Measurements from ENCODE around the gene MEF2C. TPM values are rescaled to one million over a fixed set of nuclear protein-coding genes. Genes with fewer than 3 reads are reported as not detected.

Gene MEF2C
- polyA plus RNA-seq, 3 donors, result 32.0 to 89.3 (median 88.3) TPM

DNA sequence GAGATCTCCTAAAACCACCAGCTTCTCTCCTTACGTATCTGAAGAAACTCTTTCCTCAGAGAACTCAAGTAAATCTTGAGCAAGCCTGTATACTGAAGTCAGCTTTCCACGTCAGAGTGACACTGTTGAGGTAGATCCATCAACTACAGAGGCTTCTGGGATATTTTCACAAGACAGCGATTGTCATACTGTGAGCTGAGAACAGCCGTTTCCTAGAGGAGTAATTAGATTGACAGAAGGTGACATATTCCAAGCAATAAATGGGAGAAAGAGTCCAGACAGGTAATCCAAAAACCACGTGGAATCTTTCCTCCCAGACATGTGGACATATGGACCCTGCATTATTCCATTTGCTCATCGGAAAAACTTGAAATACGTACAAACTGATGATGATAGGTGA is 117.2 kb downstream of the MEF2C start:
- Mint-ChIP-seq H3K4me1 (peaks cover 22% of the 10 kb centered on the region), H3K27me3 (ENCODE audit: low read depth in 3 of 3) (peaks cover 0 to 3% (median 0%) of the 10 kb centered on the region in 3 donors), H3K36me3 (peaks cover 42 to 51% of the 10 kb centered on the region in 2 donors), H3K9me3 (no peaks in the 10 kb centered on the region), H3K4me3 (no peak overlapping the region), H3K27ac (no peak overlapping the region)
- Histone ChIP-seq H3K36me3 (replicated peaks in 1 of 2; ENCODE audit: control insufficient read depth in 1 of 2, insufficient read depth in 2 of 2, low read length in 2 of 2) (peaks cover 3 to 40% of the 10 kb centered on the region in 2 donors), H3K27me3 (ENCODE audit: control insufficient read depth in 2 of 2, insufficient read depth in 2 of 2, low read length in 2 of 2) (no peaks in the 10 kb centered on the region), H3K4me3 (replicated peaks in 1 of 3; ENCODE audit: low read depth in 2 of 3, low read length in 3 of 3) (no peak overlapping the region), H3K4me2 (replicated peaks; ENCODE audit: extremely low read depth, low read length, poor library complexity, severe bottlenecking) (no peak overlapping the region), H3K27ac (ENCODE audit: low read depth in 1 of 2, low read length in 2 of 2) (no peak overlapping the region), H4K20me1 (ENCODE audit: insufficient read depth, low read length) (peaks cover 44% of the 10 kb centered on the region), H3K79me2 (ENCODE audit: insufficient read depth, low read length) (no peaks in the 10 kb centered on the region), H2AFZ (ENCODE audit: insufficient read depth, low read depth, low read length, poor library complexity, severe bottlenecking) (no peak overlapping the region), H3K9me3 (replicated peaks in 1 of 2; ENCODE audit: control insufficient read depth in 1 of 2, insufficient read depth in 1 of 2, low read length in 2 of 2) (no peaks in the 10 kb centered on the region), H3K9ac (ENCODE audit: insufficient read depth, low read length, poor library complexity, severe bottlenecking) (no peak overlapping the region), H3K4me1 (ENCODE audit: control insufficient read depth in 1 of 2, insufficient read depth in 2 of 2, low read length in 2 of 2) (peaks cover 15 to 16% of the 10 kb centered on the region in 2 donors)
- TF ChIP-seq, protein P1, sequence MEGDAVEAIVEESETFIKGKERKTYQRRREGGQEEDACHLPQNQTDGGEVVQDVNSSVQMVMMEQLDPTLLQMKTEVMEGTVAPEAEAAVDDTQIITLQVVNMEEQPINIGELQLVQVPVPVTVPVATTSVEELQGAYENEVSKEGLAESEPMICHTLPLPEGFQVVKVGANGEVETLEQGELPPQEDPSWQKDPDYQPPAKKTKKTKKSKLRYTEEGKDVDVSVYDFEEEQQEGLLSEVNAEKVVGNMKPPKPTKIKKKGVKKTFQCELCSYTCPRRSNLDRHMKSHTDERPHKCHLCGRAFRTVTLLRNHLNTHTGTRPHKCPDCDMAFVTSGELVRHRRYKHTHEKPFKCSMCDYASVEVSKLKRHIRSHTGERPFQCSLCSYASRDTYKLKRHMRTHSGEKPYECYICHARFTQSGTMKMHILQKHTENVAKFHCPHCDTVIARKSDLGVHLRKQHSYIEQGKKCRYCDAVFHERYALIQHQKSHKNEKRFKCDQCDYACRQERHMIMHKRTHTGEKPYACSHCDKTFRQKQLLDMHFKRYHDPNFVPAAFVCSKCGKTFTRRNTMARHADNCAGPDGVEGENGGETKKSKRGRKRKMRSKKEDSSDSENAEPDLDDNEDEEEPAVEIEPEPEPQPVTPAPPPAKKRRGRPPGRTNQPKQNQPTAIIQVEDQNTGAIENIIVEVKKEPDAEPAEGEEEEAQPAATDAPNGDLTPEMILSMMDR (IDR thresholded peaks at IDR 0.05), result no peak
- WGBS (ENCODE audit: insufficient coverage), result 100% methylated on average over 2 of the region's 7 CpGs
- no peak for DNase-seq
- intact Hi-C loops (cut with micrococcal nuclease), result loop anchor here in 1 of 2 donors (10.0 kb wide), 1 partner anchor 59 kb away; no protein-coding TSS in a partner anchor

DNA sequence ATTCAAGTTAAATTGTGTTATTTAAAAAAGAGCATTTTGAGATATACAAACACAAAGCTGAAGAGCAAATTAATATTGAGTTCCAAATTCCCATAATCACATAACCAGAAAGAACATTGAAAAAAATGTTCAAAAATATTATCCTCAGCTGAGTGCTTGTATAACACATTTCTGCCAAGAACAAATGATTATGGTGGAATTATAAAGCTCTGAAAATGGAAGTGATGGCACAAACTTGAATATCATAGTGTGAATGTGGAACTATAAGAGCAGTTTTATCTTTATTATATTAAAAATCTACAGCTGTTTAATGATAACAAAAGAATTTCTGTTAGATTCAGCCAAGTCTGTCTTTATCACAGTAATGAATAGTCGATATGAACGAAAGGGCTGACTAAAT is 117.8 kb downstream of the MEF2C start:
- Histone ChIP-seq H3K27me3 (ENCODE audit: control insufficient read depth in 2 of 2, insufficient read depth in 2 of 2, low read length in 2 of 2) (no peaks in the 10 kb centered on the region), H3K4me1 (ENCODE audit: control insufficient read depth in 1 of 2, insufficient read depth in 2 of 2, low read length in 2 of 2) (peaks cover 20 to 22% of the 10 kb centered on the region in 2 donors), H3K9me3 (replicated peaks in 1 of 2; ENCODE audit: control insufficient read depth in 1 of 2, insufficient read depth in 1 of 2, low read length in 2 of 2) (no peaks in the 10 kb centered on the region), H3K9ac (ENCODE audit: insufficient read depth, low read length, poor library complexity, severe bottlenecking) (no peak overlapping the region), H3K4me3 (replicated peaks in 1 of 3; ENCODE audit: low read depth in 2 of 3, low read length in 3 of 3) (no peak overlapping the region), H3K79me2 (ENCODE audit: insufficient read depth, low read length) (no peaks in the 10 kb centered on the region), H3K27ac (ENCODE audit: low read depth in 1 of 2, low read length in 2 of 2) (no peak overlapping the region), H3K4me2 (replicated peaks; ENCODE audit: extremely low read depth, low read length, poor library complexity, severe bottlenecking) (no peak overlapping the region), H2AFZ (ENCODE audit: insufficient read depth, low read depth, low read length, poor library complexity, severe bottlenecking) (no peak overlapping the region), H3K36me3 (replicated peaks in 1 of 2; ENCODE audit: control insufficient read depth in 1 of 2, insufficient read depth in 2 of 2, low read length in 2 of 2) (peaks cover 8 to 40% of the 10 kb centered on the region in 2 donors), H4K20me1 (ENCODE audit: insufficient read depth, low read length) (peaks cover 37% of the 10 kb centered on the region)
- Mint-ChIP-seq H3K4me1 (peaks cover 28% of the 10 kb centered on the region), H3K27me3 (ENCODE audit: low read depth in 3 of 3) (peaks cover 0 to 3% (median 0%) of the 10 kb centered on the region in 3 donors), H3K27ac (no peak overlapping the region), H3K9me3 (no peaks in the 10 kb centered on the region), H3K4me3 (no peak overlapping the region), H3K36me3 (peaks cover 42 to 51% of the 10 kb centered on the region in 2 donors)
- intact Hi-C loops (cut with micrococcal nuclease), result loop anchor here in 1 of 2 donors (10.0 kb wide), 1 partner anchor 60 kb away; no protein-coding TSS in a partner anchor
- DNase-seq, result no peak
- TF ChIP-seq, protein P1 (IDR thresholded peaks at IDR 0.05), result no peak
- no CpG with 5 or more reads among the region's 2 CpGs for WGBS (ENCODE audit: insufficient coverage)

Data from CD14-positive monocyte (primary cell).